GM12801 (cell line): ENCODE results near the gene CATSPER1.

Source experiments
- CTCF ChIP-seq: IDR thresholded peaks from one replicate; pipeline ENCODE4 v1.5.1; 2011; ENCODE audit warnings: control low read depth; ENCODE audit not compliant: insufficient read length; ENCODE audit errors: extremely low read depth

CATSPER1 gene

GRCh38 chr11:65987336-65987735, 38.9 kb downstream of the CATSPER1 start:
- TF ChIP-seq CTCF = no peak

- TF ChIP-seq CTCF = no peak
These were observed 42.7 kb downstream of the CATSPER1 start for GRCh38 chr11:65983589-65983987.

GRCh38 chr11:65982824-65983588, 43.3 kb downstream of the CATSPER1 start:
- TF ChIP-seq CTCF = no peak

GRCh38 chr11:65981972-65982823, 44.1 kb downstream of the CATSPER1 start:
- TF ChIP-seq CTCF = no peak

GRCh38 chr11:65981101-65981740, 45.1 kb downstream of the CATSPER1 start:
- no peak for TF ChIP-seq CTCF

- no peak for TF ChIP-seq CTCF
These were observed 47.0 kb downstream of the CATSPER1 start for GRCh38 chr11:65979261-65979759.
